Measurements from ENCODE around the gene HEPHL1.

- TF ChIP-seq CTCF (IDR thresholded peaks at IDR 0.05; ENCODE audit: low read depth, low read length) (no peak), MAX (IDR thresholded peaks at IDR 0.05; ENCODE audit: low read depth, low read length) (no peak), POLR2A (IDR thresholded peaks at IDR 0.05; ENCODE audit: extremely low read depth, insufficient read length) (no peak)
Observed at GRCh38 chr11:94132152-94132558, 111.0 kb downstream of the HEPHL1 start.

Measured in NB4 (cell line).